Stimulated activated CD4-positive, alpha-beta T cell treated with anti-CD3 and anti-CD28 coated beads, Interleukin-12 subunit alpha, Interleukin-12 subunit beta, amount 100 ng/mL, for 24 hours (primary cell): Measurements from ENCODE around the gene TTC13.

ENCODE experiments used
- DNase-seq, 2 experiments: peaks; one replicate each; pipeline ENCODE4 v3.0.0-alpha.2; 2020; ENCODE audit warnings: low read depth in 2 of 2

Gene TTC13

GRCh38 chr1:230875370-230875769 is 103.3 kb downstream of the TTC13 start:
- DNase-seq, result no peak

DNA sequence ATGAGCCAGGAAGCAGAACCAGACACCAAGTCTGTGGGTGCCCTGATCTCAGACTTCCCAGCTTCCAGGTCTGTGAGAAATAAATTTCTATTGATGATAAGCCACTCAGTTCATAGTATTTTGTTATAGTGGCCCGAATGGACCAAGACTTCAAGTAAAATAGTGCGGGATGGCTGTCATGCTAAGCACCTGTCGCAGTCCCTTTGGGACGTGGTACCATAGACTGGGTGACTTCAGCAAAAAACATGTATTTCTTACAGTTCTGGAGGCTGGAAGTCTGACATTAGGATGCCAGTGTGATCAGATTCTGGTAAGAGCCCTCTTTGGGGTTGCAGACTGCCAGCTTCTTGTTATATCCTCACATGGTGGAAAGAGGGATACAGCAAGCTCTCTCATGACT is 107.7 kb downstream of the TTC13 start:
- DNase-seq, result no peak

GRCh38 chr1:230869500-230869899 is 109.2 kb downstream of the TTC13 start:
- DNase-seq, result no peak

GRCh38 chr1:230868736-230869385 is 109.8 kb downstream of the TTC13 start:
- DNase-seq, result peak in 1 of 2 experiments; percentile 7

GRCh38 chr1:230867903-230868735 is 110.5 kb downstream of the TTC13 start, which contains the start of gene C1orf198:
Gene C1orf198 (minus strand): TSS chr1:230868521. CDS start chr1:230868512, 9 bp downstream.
- peak; percentile 56 to 62 for DNase-seq

GRCh38 chr1:230867101-230867902 is 111.4 kb downstream of the TTC13 start:
- no peak for DNase-seq

GRCh38 chr1:230866171-230867070 is 112.2 kb downstream of the TTC13 start:
- DNase-seq, result no peak

DNA sequence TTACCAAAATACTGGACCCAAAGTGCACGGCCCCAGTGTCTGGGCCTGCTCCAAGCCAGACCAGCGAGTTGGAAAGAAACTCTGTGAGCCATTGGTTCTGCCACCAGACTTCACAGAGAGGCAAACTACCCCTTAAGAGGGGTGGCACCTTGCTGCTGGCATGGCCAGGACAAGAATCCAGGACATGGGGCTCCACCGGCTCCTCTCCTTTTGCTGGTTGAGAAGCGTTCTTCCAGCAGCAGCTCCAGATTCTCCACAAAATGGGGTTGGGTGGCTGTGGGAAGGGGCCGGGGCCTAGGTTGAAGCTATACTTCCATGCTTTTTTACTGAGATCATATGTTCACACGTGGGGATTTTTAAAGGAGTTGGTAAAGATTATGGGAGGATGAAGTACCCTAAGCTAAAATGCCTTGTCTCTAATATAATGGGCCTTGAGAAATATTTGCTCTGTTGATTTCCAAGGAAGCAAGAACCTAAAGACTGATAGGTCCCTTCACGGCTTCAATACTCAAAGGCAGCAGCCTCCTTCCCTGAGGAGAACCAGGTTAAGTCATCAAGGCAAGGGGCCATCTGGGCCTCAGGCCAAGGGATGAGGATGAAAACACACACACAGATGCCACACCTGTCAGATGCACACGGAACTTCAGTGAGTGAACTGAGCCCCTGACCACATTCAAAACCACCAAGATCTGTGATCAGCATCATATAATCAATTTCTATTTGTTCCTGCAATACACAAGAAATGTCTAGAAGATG is 113.4 kb downstream of the TTC13 start:
- no peak for DNase-seq

GRCh38 chr1:230864441-230864840 is 114.2 kb downstream of the TTC13 start:
- DNase-seq, result no peak

GRCh38 chr1:230863449-230863848 is 115.2 kb downstream of the TTC13 start:
- no peak for DNase-seq

DNA sequence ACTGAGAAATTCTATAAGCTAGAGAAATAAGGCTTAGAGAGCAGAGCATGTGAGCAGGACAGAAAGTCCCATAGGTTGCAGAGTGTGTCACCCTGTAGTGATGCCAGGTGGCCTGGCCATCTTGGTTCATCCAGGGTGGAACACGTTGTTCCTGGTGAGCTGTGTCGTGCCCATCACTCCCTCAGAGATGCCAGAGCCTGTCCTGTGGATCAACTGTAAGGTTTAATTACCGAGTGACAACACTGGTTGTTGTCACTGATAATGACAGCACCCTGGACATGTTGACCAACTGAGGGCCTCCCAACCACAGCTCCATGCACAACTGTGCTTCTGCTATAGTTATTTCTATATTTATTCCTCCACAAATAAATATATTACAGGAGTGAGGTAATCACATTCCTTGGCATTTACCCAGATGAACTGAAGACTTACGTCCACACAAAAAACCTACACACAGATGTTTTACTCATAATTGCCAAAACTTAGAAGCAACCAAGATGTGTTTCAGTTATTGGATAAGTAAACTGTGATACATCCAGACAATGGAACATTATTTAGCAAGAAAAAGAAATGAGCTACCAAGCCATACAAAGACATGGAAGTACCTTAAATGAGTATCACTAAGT is 116.6 kb downstream of the TTC13 start:
- DNase-seq, result no peak

DNA sequence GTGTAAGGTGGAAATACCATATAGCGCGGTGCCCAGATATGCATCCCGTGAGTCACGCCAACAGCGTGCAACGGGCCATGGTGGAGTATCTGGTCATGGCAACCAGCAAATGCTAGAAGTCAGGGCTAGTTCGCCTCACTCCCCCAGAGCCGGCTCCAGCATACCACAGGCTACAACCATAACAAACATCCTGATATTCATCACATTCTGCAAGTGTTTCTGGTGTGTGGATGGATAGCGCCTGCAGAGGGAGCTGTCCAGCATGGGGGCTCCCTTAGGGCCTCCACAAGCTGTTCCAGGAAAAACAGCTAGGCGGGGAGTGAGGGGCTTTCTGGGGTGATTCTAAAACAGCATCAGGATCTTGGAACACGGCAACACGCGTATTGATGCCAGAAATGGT is 117.2 kb downstream of the TTC13 start:
- no peak for DNase-seq

- no peak for DNase-seq
Observed at GRCh38 chr1:230860617-230861384, 117.9 kb downstream of the TTC13 start.

- no peak for DNase-seq
Observed at GRCh38 chr1:230858918-230859729, 119.5 kb downstream of the TTC13 start.

DNA sequence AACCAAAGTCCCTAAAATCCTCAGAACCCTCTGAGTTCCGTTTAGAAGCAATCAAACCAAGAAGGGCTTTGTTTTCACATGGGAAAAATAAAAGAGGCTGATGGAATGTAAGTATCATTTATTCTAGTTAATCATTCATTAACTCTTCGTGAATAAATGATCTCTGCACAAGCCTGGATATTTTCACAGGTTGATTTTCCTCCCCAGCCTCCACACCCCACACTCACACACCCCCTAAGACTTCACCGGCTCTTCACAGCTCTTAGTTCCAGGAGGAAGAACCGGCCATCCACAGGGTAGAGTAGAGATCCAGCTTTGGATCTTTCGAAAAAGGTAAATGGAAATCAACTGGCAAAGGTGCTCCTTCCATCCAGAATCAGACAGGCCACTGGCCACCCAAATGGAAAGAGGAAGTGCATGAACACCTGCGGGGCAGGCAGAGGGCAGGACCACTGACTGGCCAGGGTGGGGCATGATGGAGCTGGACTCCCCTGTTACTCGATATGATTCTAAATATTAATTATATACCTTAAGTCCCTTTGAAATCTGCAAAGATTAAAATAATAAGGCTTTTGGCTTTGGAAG is 120.3 kb downstream of the TTC13 start:
- no peak for DNase-seq

- no peak for DNase-seq
Observed at GRCh38 chr1:230857822-230858221, 120.8 kb downstream of the TTC13 start.

- no peak for DNase-seq
Observed at GRCh38 chr1:230857077-230857476, 121.6 kb downstream of the TTC13 start.
